Neural progenitor cell (in vitro differentiated cells): Measurements from ENCODE around the gene DNLZ. TPM values are rescaled to one million over a fixed set of nuclear protein-coding genes. Genes with fewer than 3 reads are reported as not detected.

Experiments used
- DNase-seq: peaks from one replicate; pipeline ENCODE4 v3.0.0-alpha.2; 2016; ENCODE audit warnings: low spot score
- H2AFZ ChIP-seq: fragments of 200-600 bp; sonication (generic); replicated peaks from 2 replicates; pipeline ENCODE4 v1.6.1; 2016; ENCODE audit warnings: antibody characterized with exemption
- H3F3A ChIP-seq: fragments of 200-600 bp; sonication (generic); 2 replicates; pipeline ENCODE4 v1.6.1; 2016; ENCODE audit warnings: antibody characterized with exemption, low read depth
- H3K27ac ChIP-seq: fragments of 200-600 bp; sonication (generic); 2 replicates; pipeline ENCODE4 v1.5.1; 2016; ENCODE audit warnings: mild to moderate bottlenecking
- H3K27me3 ChIP-seq: fragments of 200-600 bp; sonication (generic); 2 replicates; pipeline ENCODE4 v1.6.1; 2016; ENCODE audit warnings: mild to moderate bottlenecking, moderate library complexity
- H3K36me3 ChIP-seq: fragments of 200-600 bp; sonication (generic); 2 replicates; pipeline ENCODE4 v1.5.1; 2016
- H3K4me1 ChIP-seq: fragments of 200-600 bp; sonication (generic); 2 replicates; pipeline ENCODE4 v1.6.1; 2016; ENCODE audit warnings: mixed run types
- H3K4me2 ChIP-seq: fragments of 200-600 bp; sonication (generic); 2 replicates; pipeline ENCODE4 v1.6.1; 2016
- H3K4me3 ChIP-seq: fragments of 200-600 bp; sonication (generic); 2 replicates; pipeline ENCODE4 v1.5.1; 2016
- H3K79me2 ChIP-seq: fragments of 200-600 bp; sonication (generic); 2 replicates; pipeline ENCODE4 v1.6.1; 2016; ENCODE audit warnings: low read depth
- H3K9ac ChIP-seq: fragments of 200-600 bp; sonication (generic); 2 replicates; pipeline ENCODE4 v1.6.1; 2016
- H3K9me3 ChIP-seq: fragments of 200-600 bp; sonication (generic); 2 replicates; pipeline ENCODE4 v1.5.1; 2016; ENCODE audit warnings: low read depth
- H4K20me1 ChIP-seq: fragments of 200-600 bp; sonication (generic); 2 replicates; pipeline ENCODE4 v1.6.1; 2016; ENCODE audit warnings: low read depth
- H3K27ac Mint-ChIP-seq: 3 replicates; pipeline ENCODE4 v1.8.0; 2021; ENCODE audit warnings: mixed read lengths
- H3K27me3 Mint-ChIP-seq: 2 replicates; pipeline ENCODE4 v1.8.0; 2022; ENCODE audit warnings: low read depth, mild to moderate bottlenecking, inconsistent platforms, moderate library complexity, mixed read lengths; ENCODE audit not compliant: insufficient read depth
- H3K36me3 Mint-ChIP-seq: 3 replicates; pipeline ENCODE4 v1.8.0; 2021; ENCODE audit warnings: mixed read lengths
- H3K4me1 Mint-ChIP-seq: 3 replicates; pipeline ENCODE4 v1.8.0; 2021; ENCODE audit warnings: mixed read lengths
- H3K4me3 Mint-ChIP-seq: 3 replicates; pipeline ENCODE4 v1.8.0; 2021; ENCODE audit warnings: mild to moderate bottlenecking, moderate library complexity, mixed read lengths
- H3K9me3 Mint-ChIP-seq: 3 replicates; pipeline ENCODE4 v1.8.0; 2020; ENCODE audit warnings: mixed read lengths
- CTCF ChIP-seq: fragments of 200-600 bp; sonication (generic); IDR thresholded peaks from 2 replicates; pipeline ENCODE4 v1.5.1; 2017; ENCODE audit warnings: antibody characterized with exemption, mild to moderate bottlenecking
- EZH2 ChIP-seq: fragments of 200-600 bp; sonication (generic); IDR thresholded peaks from 2 replicates; pipeline ENCODE4 v1.6.1; 2017; ENCODE audit warnings: antibody characterized with exemption, mild to moderate bottlenecking, moderate library complexity
- EZH2phosphoT487 ChIP-seq: fragments of 200-600 bp; sonication (generic); IDR thresholded peaks from 2 replicates; pipeline ENCODE4 v1.6.1; 2017; ENCODE audit warnings: antibody characterized with exemption
- total RNA-seq: library from RNA; depleted of rRNA; stranded (reverse); fragments of >200 nt; gene quantifications from 2 replicates; pipeline ENCODE4 v1.2.3, GENCODE V29; 2015; ENCODE audit warnings: low replicate concordance

The DNLZ gene
- total RNA-seq, 1 donor from 2014 or later: 3.4 TPM

- no peak overlapping the region for H3K9ac ChIP-seq
- DNase-seq: no peak
- Mint-ChIP-seq H3K36me3 (no peaks in the 10 kb centered on the region), H3K4me3 (no peak overlapping the region), H3K27me3 (peaks cover 6% of the 10 kb centered on the region), H3K27ac (no peak overlapping the region), H3K4me1 (peaks cover 19% of the 10 kb centered on the region), H3K9me3 (no peaks in the 10 kb centered on the region)
- no peak overlapping the region for H3K27ac ChIP-seq
- no peaks in the 10 kb centered on the region for H3K9me3 ChIP-seq
- H3K36me3 ChIP-seq: no peaks in the 10 kb centered on the region
- no peaks in the 10 kb centered on the region for H3K79me2 ChIP-seq
- peaks cover 13% of the 10 kb centered on the region for H3K4me1 ChIP-seq
- peaks cover 20% of the 10 kb centered on the region for H4K20me1 ChIP-seq
- peaks cover 31% of the 10 kb centered on the region for H3F3A ChIP-seq
- TF ChIP-seq CTCF (no peak), EZH2phosphoT487 (no peak), EZH2 (no peak)
- no peak overlapping the region for H2AFZ ChIP-seq
- H3K4me3 ChIP-seq: no peak overlapping the region
- no peak overlapping the region for H3K4me2 ChIP-seq
- no peaks in the 10 kb centered on the region for H3K27me3 ChIP-seq
These were observed 23.6 kb downstream of the DNLZ start for GRCh38 chr9:136339958-136340310.

- peak; percentile 93 for DNase-seq
- Histone ChIP-seq H3K36me3 (no peaks in the 10 kb centered on the region), H3K9ac (no peak overlapping the region), H3K4me1 (peaks cover 13% of the 10 kb centered on the region), H3F3A (peaks cover 31% of the 10 kb centered on the region), H4K20me1 (peaks cover 24% of the 10 kb centered on the region), H3K27ac (no peak overlapping the region), H2AFZ (no peak overlapping the region), H3K9me3 (no peaks in the 10 kb centered on the region), H3K79me2 (no peaks in the 10 kb centered on the region), H3K27me3 (no peaks in the 10 kb centered on the region), H3K4me2 (no peak overlapping the region), H3K4me3 (no peak overlapping the region)
- peaks cover 18% of the 10 kb centered on the region for H3K4me1 Mint-ChIP-seq
- peak; percentile 49 for TF ChIP-seq EZH2phosphoT487
- peak; percentile 100 for TF ChIP-seq CTCF
- TF ChIP-seq EZH2: no peak
- H3K27me3 Mint-ChIP-seq: peaks cover 5% of the 10 kb centered on the region
- no peak overlapping the region for H3K4me3 Mint-ChIP-seq
- no peak overlapping the region for H3K27ac Mint-ChIP-seq
- H3K36me3 Mint-ChIP-seq: no peaks in the 10 kb centered on the region
- no peaks in the 10 kb centered on the region for H3K9me3 Mint-ChIP-seq
These were observed 24.2 kb downstream of the DNLZ start for GRCh38 chr9:136339173-136339957.

GRCh38 chr9:136338511-136338910, 25.0 kb downstream of the DNLZ start:
- H2AFZ ChIP-seq: no peak overlapping the region
- H3K9me3 Mint-ChIP-seq: no peaks in the 10 kb centered on the region
- peaks cover 18% of the 10 kb centered on the region for H3K4me1 Mint-ChIP-seq
- H3K27ac ChIP-seq: no peak overlapping the region
- H3K4me2 ChIP-seq: no peak overlapping the region
- no peaks in the 10 kb centered on the region for H3K36me3 Mint-ChIP-seq
- H4K20me1 ChIP-seq: peaks cover 31% of the 10 kb centered on the region
- H3K79me2 ChIP-seq: no peaks in the 10 kb centered on the region
- H3K36me3 ChIP-seq: no peaks in the 10 kb centered on the region
- H3K9me3 ChIP-seq: no peaks in the 10 kb centered on the region
- no peak overlapping the region for H3K27ac Mint-ChIP-seq
- H3K4me3 Mint-ChIP-seq: no peak overlapping the region
- no peak overlapping the region for H3K9ac ChIP-seq
- TF ChIP-seq EZH2phosphoT487: no peak
- TF ChIP-seq CTCF: no peak
- no peak for TF ChIP-seq EZH2
- no peak overlapping the region for H3K4me3 ChIP-seq
- peaks cover 27% of the 10 kb centered on the region for H3F3A ChIP-seq
- no peak for DNase-seq
- peaks cover 13% of the 10 kb centered on the region for H3K4me1 ChIP-seq
- H3K27me3 ChIP-seq: no peaks in the 10 kb centered on the region
- H3K27me3 Mint-ChIP-seq: peaks cover 5% of the 10 kb centered on the region
